ENCODE data around the gene STPG4. TPM values are rescaled to one million over a fixed set of nuclear protein-coding genes. Genes with fewer than 3 reads are reported as not detected.

Gene STPG4
- total RNA-seq, 1 donor from 2014 or later: 2.9 TPM

DNA sequence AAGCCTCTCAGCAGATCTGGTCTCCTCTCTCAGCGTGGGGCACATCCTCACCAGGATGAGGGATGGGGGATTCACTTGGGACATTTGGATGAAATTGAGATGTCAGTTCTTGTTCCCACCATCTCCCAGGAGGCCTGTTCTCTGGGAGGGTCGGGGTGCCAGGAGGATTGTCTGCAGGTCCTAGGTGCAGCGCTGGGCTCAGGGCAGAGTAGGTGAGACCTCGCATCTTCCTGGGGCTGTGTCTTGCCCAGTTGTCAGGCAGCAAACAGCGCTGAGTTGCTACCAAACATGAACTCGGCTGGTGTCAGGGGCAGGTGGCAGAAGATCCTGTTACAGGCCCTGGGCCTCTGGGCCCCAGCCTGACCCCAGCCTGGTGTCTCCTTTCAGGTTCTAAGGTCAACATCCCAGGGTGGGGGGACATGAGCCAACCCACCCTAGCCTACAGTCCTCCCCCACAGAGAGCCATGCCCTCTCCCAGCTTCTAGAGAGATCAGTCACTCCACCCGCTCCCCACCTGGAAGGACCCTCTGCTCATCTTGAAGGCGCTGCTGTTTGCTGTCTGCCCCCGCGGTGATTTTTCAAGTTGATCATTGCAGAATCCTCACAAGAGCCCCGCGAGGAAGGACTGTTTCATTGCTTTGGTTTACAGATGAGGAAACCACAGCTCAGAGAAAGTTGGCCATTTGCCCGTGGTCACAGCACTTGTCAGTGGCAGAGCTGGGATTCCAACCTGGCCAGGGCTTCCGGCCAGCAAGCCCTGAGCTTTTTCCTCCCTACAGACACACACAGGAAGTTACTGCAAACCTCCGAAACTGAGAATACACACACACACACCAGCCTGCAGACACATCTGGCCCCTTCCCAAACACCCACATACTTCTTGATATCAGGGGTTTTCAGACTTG is 83.9 kb downstream of the STPG4 start:
- H3K27ac ChIP-seq: peak overlapping the region; percentile 87
- H3K9me3 ChIP-seq: no peaks in the 10 kb centered on the region
- peaks cover 79% of the 10 kb centered on the region for H3K4me1 ChIP-seq
- H3K27me3 ChIP-seq: no peaks in the 10 kb centered on the region
- TF ChIP-seq CTCF (IDR thresholded peaks at IDR 0.05) (no peak), POLR2AphosphoS5 (IDR thresholded peaks at IDR 0.05; ENCODE audit: insufficient read depth in 1 of 2, low read depth in 1 of 2) (no peak), POLR2A (IDR thresholded peaks at IDR 0.05) (no peak)
- peak in 1 of 2 donors; percentile 91 for DNase-seq (ENCODE audit: extremely low spot score in 2 of 2)
- intact Hi-C loops (cut with DNase I): no loop called here
- no peak overlapping the region for H3K4me3 ChIP-seq
- no peaks in the 10 kb centered on the region for H3K36me3 ChIP-seq

- Histone ChIP-seq H3K36me3 (no peaks in the 10 kb centered on the region), H3K4me1 (peaks cover 82% of the 10 kb centered on the region), H3K27me3 (no peaks in the 10 kb centered on the region), H3K4me3 (no peak overlapping the region), H3K9me3 (no peaks in the 10 kb centered on the region), H3K27ac (peak overlapping the region; percentile 87)
- intact Hi-C loops (cut with DNase I): no loop called here
- TF ChIP-seq POLR2A (IDR thresholded peaks at IDR 0.05): no peak
- TF ChIP-seq CTCF (IDR thresholded peaks at IDR 0.05): no peak
- no peak for TF ChIP-seq POLR2AphosphoS5 (IDR thresholded peaks at IDR 0.05; ENCODE audit: insufficient read depth in 1 of 2, low read depth in 1 of 2)
- DNase-seq (ENCODE audit: extremely low spot score in 2 of 2): no peak
Measured at GRCh38 chr2:47070155-47070919, 84.8 kb downstream of the STPG4 start.

DNA sequence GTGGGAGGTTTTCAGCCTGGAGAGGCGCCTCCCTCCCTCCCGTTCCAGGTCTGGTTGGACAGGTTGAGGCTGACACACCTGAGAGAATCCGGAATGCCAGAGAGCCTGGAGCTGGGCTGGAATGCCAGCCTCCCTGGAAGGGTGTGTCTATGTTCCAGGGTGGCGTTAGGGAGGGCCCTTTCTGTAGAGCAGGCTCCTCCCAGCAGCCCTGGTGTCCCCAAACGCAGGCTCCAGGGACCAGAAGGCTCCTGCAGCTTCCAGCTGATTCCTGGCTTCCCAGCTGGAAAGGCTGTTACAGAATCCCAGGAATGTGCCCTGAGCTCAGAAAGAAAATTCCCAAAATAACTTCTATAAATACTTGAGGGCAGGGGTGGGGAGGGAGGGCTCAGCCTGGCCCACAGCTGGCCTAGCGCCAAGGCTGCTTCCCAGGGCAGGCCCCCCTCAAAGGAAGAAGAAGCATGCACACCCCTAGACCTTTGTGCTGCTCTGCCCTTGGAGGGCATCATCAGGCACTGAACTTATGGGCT is 85.4 kb downstream of the STPG4 start:
- Histone ChIP-seq H3K27ac (peak overlapping the region; percentile 87), H3K4me3 (no peak overlapping the region), H3K9me3 (no peaks in the 10 kb centered on the region), H3K36me3 (no peaks in the 10 kb centered on the region), H3K4me1 (peaks cover 83% of the 10 kb centered on the region), H3K27me3 (no peaks in the 10 kb centered on the region)
- intact Hi-C loops (cut with DNase I): no loop called here
- TF ChIP-seq CTCF (IDR thresholded peaks at IDR 0.05) (no peak), POLR2AphosphoS5 (IDR thresholded peaks at IDR 0.05; ENCODE audit: insufficient read depth in 1 of 2, low read depth in 1 of 2) (peak; percentile 54 to 75)
- no peak for DNase-seq (ENCODE audit: extremely low spot score in 2 of 2)

GRCh38 chr2:47068981-47069627 is 86.0 kb downstream of the STPG4 start:
- H3K4me1 ChIP-seq: peaks cover 88% of the 10 kb centered on the region
- no peaks in the 10 kb centered on the region for H3K9me3 ChIP-seq
- no peaks in the 10 kb centered on the region for H3K27me3 ChIP-seq
- TF ChIP-seq CTCF (IDR thresholded peaks at IDR 0.05) (no peak), POLR2AphosphoS5 (IDR thresholded peaks at IDR 0.05; ENCODE audit: insufficient read depth in 1 of 2, low read depth in 1 of 2) (no peak), POLR2A (IDR thresholded peaks at IDR 0.05) (no peak)
- H3K36me3 ChIP-seq: no peaks in the 10 kb centered on the region
- intact Hi-C loops (cut with DNase I): no loop called here
- peak overlapping the region; percentile 87 for H3K27ac ChIP-seq
- no peak overlapping the region for H3K4me3 ChIP-seq
- DNase-seq (ENCODE audit: extremely low spot score in 2 of 2): no peak
